HT1080 (cell line): ENCODE measurements around the gene SPOCK1. TPM values are rescaled to one million over a fixed set of nuclear protein-coding genes. Genes with fewer than 3 reads are reported as not detected.

Source experiments
- DNase-seq: peaks from one replicate; pipeline ENCODE4 v3.0.0-alpha.2; 2015; ENCODE audit warnings: low read depth
- total RNA-seq: library from RNA; depleted of rRNA; stranded (reverse); fragments of >200 nt; shearing (Covaris generic); gene quantifications from 2 replicates; pipeline ENCODE4 v1.2.3, GENCODE V29; 2014

The SPOCK1 gene
- total RNA-seq, 1 experiment from 2014 or later, result 21.7 TPM

DNA sequence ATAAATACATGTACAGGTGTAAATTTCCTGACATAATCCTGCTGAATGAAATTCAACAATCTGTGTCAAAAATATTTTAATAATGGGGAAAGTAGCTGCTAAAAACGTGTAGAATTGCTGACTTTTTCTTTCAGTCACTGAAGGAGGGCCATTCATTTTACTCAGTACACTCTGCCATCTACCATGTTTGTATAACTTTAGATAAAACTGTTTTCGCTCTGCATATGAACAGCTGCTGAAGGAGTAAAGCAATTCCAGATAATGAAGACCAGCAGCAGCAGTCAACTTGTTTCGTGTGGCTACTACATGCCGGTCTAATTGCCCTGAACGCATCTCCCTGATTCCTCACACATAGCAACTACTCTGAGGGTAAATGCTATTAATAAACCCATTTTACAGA is 380.5 kb downstream of the SPOCK1 start:
- DNase-seq, result no peak

- no peak for DNase-seq
These were observed 384.0 kb downstream of the SPOCK1 start for GRCh38 chr5:137115152-137115551.

DNA sequence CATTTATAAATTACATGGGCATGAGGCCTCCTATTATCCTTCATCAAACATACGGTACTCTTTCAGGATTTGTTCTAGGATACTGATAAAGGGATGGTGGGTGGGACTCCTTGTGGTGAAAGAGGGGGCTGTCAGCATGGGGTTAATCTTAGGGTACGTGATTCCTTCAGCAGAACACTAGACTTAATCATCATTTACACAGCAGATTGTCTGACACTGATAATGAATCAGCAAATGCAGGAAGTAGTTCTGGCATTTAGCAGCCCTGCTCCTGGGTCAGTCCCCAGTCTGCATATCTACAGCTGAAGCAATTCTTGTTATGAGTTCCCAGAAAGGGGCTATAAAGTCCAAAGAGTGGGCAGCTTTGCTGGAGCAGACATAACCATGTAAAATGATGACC is 384.6 kb downstream of the SPOCK1 start:
- DNase-seq, result peak; percentile 68

GRCh38 chr5:137113939-137114338 is 385.2 kb downstream of the SPOCK1 start:
- no peak for DNase-seq

DNA sequence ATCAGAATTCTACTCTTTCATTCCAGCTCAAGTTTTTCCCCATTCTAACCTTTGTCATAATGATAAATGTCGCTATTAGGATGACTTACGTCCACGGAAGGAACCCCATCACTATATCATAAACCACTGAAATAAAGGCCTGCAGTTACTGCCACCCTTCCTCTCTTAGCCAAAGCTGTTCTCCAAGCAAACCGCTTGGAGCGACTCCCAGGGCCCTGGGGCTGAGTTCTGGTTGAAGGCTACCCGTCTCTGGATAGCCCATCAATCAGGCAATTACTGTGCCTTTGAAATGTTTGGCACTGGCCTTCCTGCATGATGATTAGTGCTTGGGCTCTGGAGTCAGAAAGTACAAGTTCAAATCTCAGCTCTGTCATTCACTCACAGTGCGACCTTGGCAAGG is 386.0 kb downstream of the SPOCK1 start:
- DNase-seq, result no peak

DNA sequence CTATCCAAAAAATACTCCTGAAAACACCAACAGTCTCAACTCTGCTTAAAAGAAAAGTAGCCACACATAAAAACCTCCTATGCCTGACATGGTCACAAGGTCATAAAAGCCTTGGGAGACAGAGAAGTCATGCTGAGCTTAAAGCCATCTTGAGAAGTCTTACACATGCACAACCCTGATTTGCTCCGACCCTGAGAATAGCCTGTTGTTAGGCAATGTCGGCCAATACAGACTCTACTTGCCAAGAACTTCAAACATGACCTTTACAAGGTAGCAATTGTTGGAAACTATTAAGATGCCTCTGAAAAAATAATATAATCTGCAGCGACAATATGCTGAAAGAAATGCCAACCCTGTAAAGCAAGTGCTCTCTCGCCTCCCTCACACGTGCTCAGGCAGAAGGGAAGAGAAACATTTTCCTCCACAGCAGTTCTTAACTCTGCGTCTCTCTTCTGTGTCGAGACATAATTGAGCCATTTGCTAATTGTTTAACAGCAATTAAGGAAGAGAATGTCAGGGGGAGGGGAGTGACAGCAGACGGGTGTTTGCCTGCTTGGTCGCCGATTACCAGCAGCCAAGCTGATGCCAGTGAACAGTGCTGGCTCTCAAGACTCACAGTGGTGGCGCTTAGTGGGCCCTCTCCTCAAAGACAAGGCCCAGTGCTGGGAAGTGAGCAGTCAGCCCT is 393.6 kb downstream of the SPOCK1 start:
- DNase-seq, result no peak

GRCh38 chr5:137101544-137101943 is 397.6 kb downstream of the SPOCK1 start:
- DNase-seq, result no peak

- no peak for DNase-seq
These were observed 399.5 kb downstream of the SPOCK1 start for GRCh38 chr5:137099651-137100050.

DNA sequence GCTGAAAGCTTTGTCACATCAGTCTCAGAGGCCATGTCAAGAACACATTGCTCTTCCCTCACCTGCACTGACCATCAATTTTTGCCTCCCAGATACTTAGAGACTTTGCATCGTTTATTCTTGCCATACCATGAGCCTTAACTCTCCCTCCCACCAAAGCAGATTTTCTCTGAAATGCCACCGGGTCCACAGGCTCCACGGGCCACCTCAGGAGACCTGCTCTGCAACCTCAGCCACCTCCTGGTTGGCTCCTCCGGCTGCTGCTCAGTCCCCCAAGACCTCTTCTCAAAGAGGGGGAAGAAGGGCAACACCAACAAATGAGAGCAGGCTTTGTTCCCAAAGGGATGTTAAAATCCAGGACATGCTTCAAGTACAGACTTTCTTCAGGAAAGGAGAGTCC is 400.5 kb downstream of the SPOCK1 start:
- no peak for DNase-seq

GRCh38 chr5:137098238-137098637 is 400.9 kb downstream of the SPOCK1 start:
- no peak for DNase-seq

GRCh38 chr5:137097203-137097602 is 401.9 kb downstream of the SPOCK1 start:
- no peak for DNase-seq

- DNase-seq, result peak; percentile 79
These were observed 402.7 kb downstream of the SPOCK1 start for GRCh38 chr5:137096149-137097103.

DNA sequence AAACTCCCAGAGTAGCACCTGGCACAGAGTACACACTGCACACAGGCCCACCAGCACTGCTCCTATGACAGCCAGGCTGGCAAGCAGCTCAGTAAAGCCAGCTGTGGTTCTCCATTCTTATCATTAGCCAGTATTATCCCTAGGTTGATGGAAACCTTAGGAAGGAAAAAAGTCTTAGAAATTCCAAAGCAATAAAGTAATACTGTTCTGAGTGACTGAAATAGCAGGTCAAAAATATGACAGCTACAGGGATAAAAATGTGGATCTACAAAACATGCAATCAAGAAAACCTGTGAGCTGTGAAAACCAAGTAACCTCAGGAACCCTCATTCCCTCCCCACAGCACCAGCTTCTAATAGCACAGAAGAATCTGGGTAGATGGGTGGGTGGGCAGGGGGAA is 403.5 kb downstream of the SPOCK1 start:
- DNase-seq, result no peak

DNA sequence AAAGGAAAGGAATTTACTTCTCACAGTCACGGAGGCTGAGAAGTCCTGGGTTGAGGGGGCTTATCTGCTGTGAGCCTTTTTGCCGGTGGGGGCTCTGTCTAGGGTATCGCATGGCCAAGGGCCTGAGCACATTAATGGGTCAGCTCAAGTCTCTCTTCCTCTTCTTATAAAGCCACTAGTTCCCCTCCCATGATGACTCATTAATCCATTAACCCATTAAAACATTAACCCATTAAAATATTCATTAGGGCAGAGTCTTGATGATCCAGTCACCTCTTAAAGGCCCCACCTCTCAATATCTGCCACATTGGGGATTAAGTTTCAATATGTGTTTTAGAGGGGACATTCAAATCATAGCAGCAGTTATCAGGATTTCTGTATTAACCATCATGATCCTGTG is 406.3 kb downstream of the SPOCK1 start:
- DNase-seq, result no peak

DNA sequence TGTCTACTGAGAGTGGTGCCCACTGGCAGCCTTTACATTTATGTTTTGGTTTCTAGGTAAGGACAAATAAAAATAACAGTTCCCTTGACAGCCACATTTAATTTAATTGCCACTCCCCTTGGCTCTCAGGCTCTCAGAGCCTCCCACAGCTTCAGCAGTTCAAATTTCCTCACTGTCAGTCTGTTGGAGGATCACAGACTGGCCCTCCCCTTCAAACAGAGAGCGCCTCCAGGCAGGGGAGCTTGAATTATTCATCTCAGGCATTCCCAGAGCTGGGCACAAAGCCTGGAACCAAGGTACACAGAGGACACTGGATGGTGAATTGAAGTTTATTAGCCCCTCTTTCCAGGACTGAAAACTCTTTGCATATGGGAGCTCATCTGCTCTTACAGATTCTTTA is 407.7 kb downstream of the SPOCK1 start:
- no peak for DNase-seq

- DNase-seq, result no peak
These were observed 408.4 kb downstream of the SPOCK1 start for GRCh38 chr5:137090721-137091120.

- no peak for DNase-seq
These were observed 409.0 kb downstream of the SPOCK1 start for GRCh38 chr5:137090151-137090550.

- DNase-seq, result no peak
These were observed 411.0 kb downstream of the SPOCK1 start for GRCh38 chr5:137088175-137088574.

- no peak for DNase-seq
These were observed 412.8 kb downstream of the SPOCK1 start for GRCh38 chr5:137086342-137086741.

DNA sequence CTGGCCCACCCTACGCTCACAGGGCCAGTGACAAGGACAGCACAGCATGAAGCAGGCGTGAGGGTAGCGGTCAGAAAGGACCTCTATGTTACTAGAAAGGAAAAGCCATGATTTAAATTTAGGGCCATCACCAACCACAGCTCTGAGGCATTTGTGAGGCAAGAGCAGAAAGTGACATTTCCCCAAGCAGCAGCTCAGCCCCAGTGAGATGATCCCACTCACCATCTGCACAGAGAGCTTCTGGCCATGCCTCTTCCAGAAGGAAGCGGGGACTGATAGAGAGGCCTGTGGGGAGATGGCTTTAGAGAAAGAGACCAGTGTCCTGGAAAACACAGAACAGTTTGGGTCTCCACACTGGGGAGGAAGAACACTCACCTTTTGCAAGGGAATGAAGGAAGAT is 413.9 kb downstream of the SPOCK1 start:
- no peak for DNase-seq

DNA sequence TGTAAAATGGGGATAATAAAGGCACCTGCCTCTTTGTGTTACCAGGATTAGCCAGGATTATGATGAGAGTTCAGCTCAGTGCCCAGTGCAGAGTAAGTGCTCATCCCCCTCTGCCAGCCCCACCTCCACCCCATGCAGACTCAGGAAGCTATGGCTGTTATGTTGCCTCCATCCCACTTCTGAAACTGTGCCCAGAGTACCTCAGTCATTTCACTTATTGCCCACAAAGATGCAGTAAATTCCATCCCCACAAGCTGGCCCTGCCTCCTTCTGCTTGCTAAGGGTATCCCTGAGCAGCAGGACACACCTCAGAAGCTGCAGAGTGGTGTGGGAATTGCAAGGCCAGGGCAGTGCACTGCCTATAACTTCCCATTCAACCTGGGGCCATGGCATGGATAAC is 415.1 kb downstream of the SPOCK1 start:
- no peak for DNase-seq

DNA sequence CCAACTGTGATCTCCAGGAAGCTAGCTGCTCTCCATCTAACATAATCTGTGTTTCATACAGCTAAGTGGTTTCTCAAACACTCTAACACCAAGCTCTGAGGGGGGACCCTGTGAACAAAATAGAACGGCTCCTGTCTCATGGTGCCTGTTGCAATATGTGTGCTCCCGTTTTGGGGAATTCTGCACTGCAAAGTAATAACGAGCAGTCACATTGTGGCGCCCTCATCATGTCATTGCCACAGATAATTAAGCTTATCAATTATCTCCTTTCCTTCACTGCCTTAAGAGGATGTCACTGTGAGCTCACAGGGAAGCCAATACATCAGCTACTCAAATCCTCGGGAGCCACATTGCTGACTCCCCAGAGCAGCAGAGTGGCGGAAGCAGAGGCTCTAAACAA is 416.2 kb downstream of the SPOCK1 start:
- DNase-seq, result no peak
